ENCODE measurements around the gene FOXJ3. TPM values are rescaled to one million over a fixed set of nuclear protein-coding genes. Genes with fewer than 3 reads are reported as not detected.

FOXJ3 gene
- polyA plus RNA-seq, 1 donor, result 39.0 TPM

DNA sequence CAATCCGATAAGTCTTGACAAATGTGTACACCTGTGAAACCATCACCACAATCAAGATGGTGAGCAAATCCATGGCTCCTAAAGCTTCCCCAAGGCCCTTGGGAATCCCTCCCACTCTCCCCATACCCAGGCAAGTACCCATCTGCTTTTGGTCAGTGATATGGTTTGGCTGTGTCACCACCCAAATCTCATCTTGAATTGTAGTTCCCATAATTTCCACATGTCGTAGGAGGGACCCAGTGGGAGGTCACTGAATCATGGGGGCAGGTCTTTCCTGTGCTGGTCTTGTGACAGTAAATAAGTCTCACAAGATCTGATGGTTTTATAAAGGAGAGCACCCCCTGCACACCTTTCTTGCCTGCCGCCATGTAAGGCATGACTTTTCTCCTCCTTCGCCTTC, 196.4 kb downstream of the FOXJ3 start:
- Histone ChIP-seq H3K9me3 (ENCODE audit: control insufficient read depth, low read depth, low read length) (no peaks in the 10 kb centered on the region), H3K36me3 (ENCODE audit: control insufficient read depth, insufficient read depth, low read length) (no peaks in the 10 kb centered on the region), H3K27ac (ENCODE audit: low read length) (no peak overlapping the region), H3K4me1 (ENCODE audit: control insufficient read depth, insufficient read depth, low read length) (no peaks in the 10 kb centered on the region), H3K4me3 (ENCODE audit: low read length) (no peak overlapping the region), H3K27me3 (ENCODE audit: control insufficient read depth, insufficient read depth, low read length) (peaks cover 33% of the 10 kb centered on the region)
- no peak for DNase-seq
- WGBS (ENCODE audit: insufficient coverage, low lambda C conversion rate), result no CpG with 5 or more reads among the region's 4 CpGs

DNA sequence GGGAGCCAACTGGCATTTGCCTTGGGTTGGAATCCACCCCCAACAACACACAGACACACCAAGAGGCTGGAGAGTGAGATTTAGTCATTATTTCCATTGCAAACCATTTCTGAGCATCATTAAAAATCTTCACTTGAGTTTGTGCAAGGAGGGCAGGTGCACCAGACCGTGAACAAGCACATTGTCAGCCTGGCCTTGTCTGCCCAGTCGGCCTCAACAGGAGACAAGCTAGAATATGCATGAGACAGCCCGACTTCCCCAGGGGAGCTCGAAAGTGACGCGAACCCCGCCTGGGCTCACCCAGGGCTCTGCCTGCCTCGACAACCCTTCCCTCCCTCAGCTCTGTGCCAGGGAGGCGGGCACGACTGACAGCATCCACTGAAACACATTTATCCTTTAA, 197.3 kb downstream of the FOXJ3 start:
- no CpG with 5 or more reads among the region's 10 CpGs for WGBS (ENCODE audit: insufficient coverage, low lambda C conversion rate)
- DNase-seq, result no peak
- Histone ChIP-seq H3K27ac (ENCODE audit: low read length) (no peak overlapping the region), H3K27me3 (ENCODE audit: control insufficient read depth, insufficient read depth, low read length) (peaks cover 25% of the 10 kb centered on the region), H3K4me3 (ENCODE audit: low read length) (no peak overlapping the region), H3K36me3 (ENCODE audit: control insufficient read depth, insufficient read depth, low read length) (no peaks in the 10 kb centered on the region), H3K9me3 (ENCODE audit: control insufficient read depth, low read depth, low read length) (no peaks in the 10 kb centered on the region), H3K4me1 (ENCODE audit: control insufficient read depth, insufficient read depth, low read length) (no peaks in the 10 kb centered on the region)

DNA sequence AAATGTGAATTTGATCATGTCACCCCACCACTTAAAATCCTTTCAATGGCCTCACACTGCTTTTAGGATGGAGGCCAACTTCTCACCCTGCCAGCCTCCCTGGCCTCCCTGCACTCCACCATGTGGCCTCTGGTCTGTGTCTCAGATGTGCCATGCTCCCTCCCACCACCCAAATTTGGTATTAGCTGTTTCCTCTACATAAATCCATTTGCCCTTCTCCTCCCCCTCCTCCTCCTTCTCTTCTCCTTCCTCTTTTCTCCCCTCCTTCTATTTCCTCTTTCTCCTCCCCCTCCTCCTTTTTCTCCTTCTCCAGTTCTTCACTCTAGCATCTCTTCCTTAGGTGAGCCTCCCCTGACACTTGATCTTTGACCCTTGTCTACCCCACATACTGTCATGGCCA, 198.6 kb downstream of the FOXJ3 start:
- H3K36me3 ChIP-seq (ENCODE audit: control insufficient read depth, insufficient read depth, low read length), result no peaks in the 10 kb centered on the region
- no peak overlapping the region for H3K4me3 ChIP-seq (ENCODE audit: low read length)
- H3K27me3 ChIP-seq (ENCODE audit: control insufficient read depth, insufficient read depth, low read length), result peaks cover 16% of the 10 kb centered on the region
- DNase-seq, result no peak
- H3K27ac ChIP-seq (ENCODE audit: low read length), result no peak overlapping the region
- no peaks in the 10 kb centered on the region for H3K4me1 ChIP-seq (ENCODE audit: control insufficient read depth, insufficient read depth, low read length)
- no peaks in the 10 kb centered on the region for H3K9me3 ChIP-seq (ENCODE audit: control insufficient read depth, low read depth, low read length)

DNA sequence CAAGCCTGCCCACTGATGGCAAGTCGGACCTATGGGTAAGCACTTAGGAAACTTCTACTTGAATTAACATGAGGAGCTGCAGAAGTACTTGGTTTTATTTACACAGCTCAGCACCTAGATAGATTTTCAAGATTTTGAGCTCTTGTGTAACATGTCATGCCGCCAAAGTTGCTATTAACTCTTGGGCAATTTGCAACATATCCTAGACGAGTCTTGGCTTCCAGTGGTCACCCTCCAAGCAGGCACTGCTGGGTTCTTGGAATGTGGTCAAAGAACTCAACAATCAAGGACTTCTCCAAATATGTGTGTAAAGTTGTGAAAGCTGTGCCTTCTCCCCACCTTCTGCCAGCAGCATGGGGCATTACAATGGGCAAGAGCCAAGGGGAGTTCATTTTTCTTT, 199.6 kb downstream of the FOXJ3 start:
- no CpG with 5 or more reads among the region's 3 CpGs for WGBS (ENCODE audit: insufficient coverage, low lambda C conversion rate)
- H3K9me3 ChIP-seq (ENCODE audit: control insufficient read depth, low read depth, low read length), result no peaks in the 10 kb centered on the region
- H3K36me3 ChIP-seq (ENCODE audit: control insufficient read depth, insufficient read depth, low read length), result no peaks in the 10 kb centered on the region

DNA sequence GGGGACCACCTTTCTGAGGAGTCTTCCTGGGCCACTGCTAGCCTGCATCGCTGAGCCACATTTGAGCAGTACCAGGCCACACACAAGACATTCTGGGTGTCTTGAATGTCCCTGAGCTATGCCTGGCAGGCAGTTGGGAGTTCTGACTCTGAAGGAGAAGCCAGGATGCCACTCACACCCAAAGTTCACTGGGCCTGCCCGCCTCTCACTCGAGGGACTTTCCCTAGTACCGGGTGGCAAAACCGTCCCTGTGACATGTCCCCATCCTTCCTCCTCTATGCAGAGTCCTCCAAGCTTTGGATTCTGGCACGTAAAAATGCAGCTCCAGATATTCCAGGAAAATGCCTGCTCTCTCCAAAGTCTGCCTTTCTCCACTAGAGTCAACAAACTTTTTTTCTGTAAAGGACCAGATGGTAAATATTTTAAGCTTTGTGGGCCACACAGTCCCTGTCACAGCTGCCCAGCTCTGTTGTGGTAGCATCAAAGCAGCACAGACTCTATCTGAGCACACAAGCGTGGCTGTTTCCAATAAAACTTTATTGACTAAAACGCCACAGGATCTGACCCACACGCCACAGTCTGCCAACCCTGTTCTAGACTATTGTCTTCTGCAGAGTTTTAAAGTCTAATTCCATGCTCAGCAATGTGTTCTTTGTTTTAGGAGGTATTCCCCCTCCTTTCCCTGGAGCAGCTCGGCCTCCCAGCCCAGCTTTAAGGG, 201.1 kb downstream of the FOXJ3 start:
- Histone ChIP-seq H3K36me3 (ENCODE audit: control insufficient read depth, insufficient read depth, low read length) (no peaks in the 10 kb centered on the region), H3K4me1 (ENCODE audit: control insufficient read depth, insufficient read depth, low read length) (no peaks in the 10 kb centered on the region), H3K27me3 (ENCODE audit: control insufficient read depth, insufficient read depth, low read length) (peaks cover 16% of the 10 kb centered on the region), H3K4me3 (ENCODE audit: low read length) (no peak overlapping the region), H3K9me3 (ENCODE audit: control insufficient read depth, low read depth, low read length) (no peaks in the 10 kb centered on the region), H3K27ac (ENCODE audit: low read length) (no peak overlapping the region)
- no peak for DNase-seq
- no CpG with 5 or more reads among the region's 10 CpGs for WGBS (ENCODE audit: insufficient coverage, low lambda C conversion rate)

More for the DNA sequence above, 199.6 kb downstream of the FOXJ3 start:
- H3K4me1 ChIP-seq (ENCODE audit: control insufficient read depth, insufficient read depth, low read length), result no peaks in the 10 kb centered on the region
- H3K27me3 ChIP-seq (ENCODE audit: control insufficient read depth, insufficient read depth, low read length), result peaks cover 16% of the 10 kb centered on the region
- DNase-seq, result no peak
- H3K4me3 ChIP-seq (ENCODE audit: low read length), result no peak overlapping the region
- no peak overlapping the region for H3K27ac ChIP-seq (ENCODE audit: low read length)

DNA sequence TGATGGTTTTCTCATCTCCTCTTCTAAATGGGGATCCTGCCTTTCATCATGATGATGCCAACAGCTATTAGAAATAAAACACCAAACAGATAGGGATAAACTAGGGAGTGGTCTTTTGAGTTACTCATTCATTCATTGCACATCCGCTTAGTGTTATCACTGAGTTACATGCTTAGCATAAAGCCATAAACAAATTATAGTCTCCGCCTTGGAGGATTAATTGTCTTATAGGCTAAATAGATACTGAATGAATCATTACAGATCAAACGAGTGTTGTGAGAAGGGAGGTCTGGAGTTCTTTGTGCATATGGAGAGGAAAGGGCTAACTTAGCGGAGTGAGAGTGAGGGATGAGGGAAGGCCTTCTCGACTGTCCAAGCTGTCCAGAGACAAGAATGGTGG, 201.6 kb downstream of the FOXJ3 start:
- Histone ChIP-seq H3K27ac (ENCODE audit: low read length) (no peak overlapping the region), H3K27me3 (ENCODE audit: control insufficient read depth, insufficient read depth, low read length) (peaks cover 16% of the 10 kb centered on the region), H3K36me3 (ENCODE audit: control insufficient read depth, insufficient read depth, low read length) (no peaks in the 10 kb centered on the region), H3K9me3 (ENCODE audit: control insufficient read depth, low read depth, low read length) (no peaks in the 10 kb centered on the region), H3K4me1 (ENCODE audit: control insufficient read depth, insufficient read depth, low read length) (no peaks in the 10 kb centered on the region), H3K4me3 (ENCODE audit: low read length) (no peak overlapping the region)
- no peak for DNase-seq
- 60% methylated on average over 1 of the region's 5 CpGs for WGBS (ENCODE audit: insufficient coverage, low lambda C conversion rate)

DNA sequence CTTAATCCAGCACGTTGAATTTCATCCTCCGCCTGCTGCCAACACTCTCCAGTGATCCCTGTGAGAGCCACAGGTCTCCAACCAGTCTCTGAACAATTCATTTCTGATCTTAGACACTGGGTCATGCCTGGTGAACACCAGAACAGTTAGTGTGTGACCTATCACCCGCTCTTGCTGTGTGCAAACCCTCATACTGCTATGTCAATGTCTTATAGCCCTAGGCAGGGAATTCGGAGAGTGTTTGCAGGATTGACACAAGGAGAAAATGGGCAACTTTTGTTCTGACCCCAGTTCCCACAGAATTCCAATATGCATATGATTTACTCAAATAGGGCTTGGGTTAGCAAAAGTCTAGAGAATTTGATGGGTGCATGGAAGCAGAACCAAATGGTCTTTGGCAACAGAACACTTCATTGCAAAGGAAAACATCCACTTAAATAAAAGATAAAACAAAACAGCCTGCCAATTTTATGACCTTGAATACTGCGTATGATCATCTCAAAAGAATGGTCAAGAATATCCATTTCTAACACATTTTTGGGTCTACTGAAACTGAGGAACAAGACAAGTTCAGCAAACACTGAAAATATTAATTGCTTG, 204.9 kb downstream of the FOXJ3 start:
- Histone ChIP-seq H3K27me3 (ENCODE audit: control insufficient read depth, insufficient read depth, low read length) (no peaks in the 10 kb centered on the region), H3K9me3 (ENCODE audit: control insufficient read depth, low read depth, low read length) (no peaks in the 10 kb centered on the region), H3K36me3 (ENCODE audit: control insufficient read depth, insufficient read depth, low read length) (no peaks in the 10 kb centered on the region), H3K4me3 (ENCODE audit: low read length) (no peak overlapping the region), H3K4me1 (ENCODE audit: control insufficient read depth, insufficient read depth, low read length) (no peaks in the 10 kb centered on the region), H3K27ac (ENCODE audit: low read length) (no peak overlapping the region)
- no peak for DNase-seq
- WGBS (ENCODE audit: insufficient coverage, low lambda C conversion rate), result 100% methylated on average over 3 of the region's 5 CpGs

DNA sequence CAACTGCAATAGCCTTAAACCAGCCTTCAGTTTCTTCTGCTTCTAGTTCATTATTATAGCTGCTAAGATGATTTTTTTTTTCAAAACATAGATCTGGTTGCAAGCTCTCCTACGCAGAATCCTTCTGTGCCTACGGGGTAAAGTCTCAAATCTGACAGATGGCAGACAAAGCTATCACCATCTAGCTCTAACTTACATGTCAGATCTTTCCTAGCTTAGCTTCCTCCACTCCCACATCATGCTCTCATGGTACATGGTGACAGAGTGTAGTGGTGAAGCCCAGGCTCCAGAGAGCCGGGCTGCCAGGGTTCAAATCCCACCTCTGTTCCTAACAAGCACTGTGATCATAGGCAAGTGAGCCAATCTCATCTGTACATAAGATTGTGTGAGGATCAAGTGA, 206.1 kb downstream of the FOXJ3 start:
- no peaks in the 10 kb centered on the region for H3K27me3 ChIP-seq (ENCODE audit: control insufficient read depth, insufficient read depth, low read length)
- no peaks in the 10 kb centered on the region for H3K9me3 ChIP-seq (ENCODE audit: control insufficient read depth, low read depth, low read length)
- no peak for DNase-seq
- H3K27ac ChIP-seq (ENCODE audit: low read length), result no peak overlapping the region
- H3K4me1 ChIP-seq (ENCODE audit: control insufficient read depth, insufficient read depth, low read length), result no peaks in the 10 kb centered on the region
- H3K36me3 ChIP-seq (ENCODE audit: control insufficient read depth, insufficient read depth, low read length), result no peaks in the 10 kb centered on the region
- WGBS (ENCODE audit: insufficient coverage, low lambda C conversion rate), result no CpG with 5 or more reads among the region's 3 CpGs
- H3K4me3 ChIP-seq (ENCODE audit: low read length), result no peak overlapping the region

DNA sequence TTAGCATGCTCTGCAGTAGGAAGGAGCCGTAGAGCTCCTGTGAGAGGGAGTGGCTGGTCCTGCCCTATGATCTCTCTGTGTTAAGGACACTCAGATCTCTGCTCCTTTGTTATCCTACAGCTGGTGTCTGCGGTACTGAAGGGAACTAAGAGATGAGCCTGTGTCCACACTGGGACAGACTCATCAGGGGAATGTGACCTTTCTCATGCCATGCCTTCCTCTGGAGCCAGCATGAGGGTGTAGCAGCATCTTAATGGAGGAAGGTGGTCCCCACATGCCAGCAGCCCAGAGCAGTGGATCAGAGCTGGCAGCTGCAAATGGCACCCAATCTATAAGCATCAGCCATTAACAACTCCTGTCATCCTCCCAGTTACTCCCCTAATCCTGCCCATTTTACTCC, 206.5 kb downstream of the FOXJ3 start:
- H3K27ac ChIP-seq (ENCODE audit: low read length), result no peak overlapping the region
- no peaks in the 10 kb centered on the region for H3K4me1 ChIP-seq (ENCODE audit: control insufficient read depth, insufficient read depth, low read length)
- H3K9me3 ChIP-seq (ENCODE audit: control insufficient read depth, low read depth, low read length), result no peaks in the 10 kb centered on the region
- no peaks in the 10 kb centered on the region for H3K36me3 ChIP-seq (ENCODE audit: control insufficient read depth, insufficient read depth, low read length)
- no peak for DNase-seq
- WGBS (ENCODE audit: insufficient coverage, low lambda C conversion rate), result no CpG with 5 or more reads among the region's 2 CpGs
- H3K4me3 ChIP-seq (ENCODE audit: low read length), result no peak overlapping the region
- no peaks in the 10 kb centered on the region for H3K27me3 ChIP-seq (ENCODE audit: control insufficient read depth, insufficient read depth, low read length)

DNA sequence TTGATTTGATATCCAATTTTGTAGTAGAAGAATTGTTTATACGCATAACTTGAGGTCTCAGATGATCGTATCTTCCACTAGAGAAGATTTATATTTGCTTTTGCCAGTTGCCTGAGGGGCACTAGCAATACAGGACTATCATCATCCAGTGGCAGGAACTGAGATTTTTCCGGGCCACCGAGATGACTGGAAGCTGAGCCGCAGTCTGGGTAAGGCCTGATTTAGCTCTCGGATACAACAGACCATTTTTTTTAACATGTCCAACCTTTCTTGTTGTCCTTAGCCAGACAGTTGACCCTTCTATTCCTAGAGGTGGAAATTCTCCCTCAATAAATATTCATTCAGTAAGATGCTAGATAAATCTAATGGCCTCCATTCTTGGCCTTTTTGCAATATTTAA, 207.3 kb downstream of the FOXJ3 start:
- Histone ChIP-seq H3K4me3 (ENCODE audit: low read length) (no peak overlapping the region), H3K27me3 (ENCODE audit: control insufficient read depth, insufficient read depth, low read length) (no peaks in the 10 kb centered on the region), H3K4me1 (ENCODE audit: control insufficient read depth, insufficient read depth, low read length) (no peaks in the 10 kb centered on the region), H3K27ac (ENCODE audit: low read length) (no peak overlapping the region), H3K9me3 (ENCODE audit: control insufficient read depth, low read depth, low read length) (no peaks in the 10 kb centered on the region), H3K36me3 (ENCODE audit: control insufficient read depth, insufficient read depth, low read length) (no peaks in the 10 kb centered on the region)
- no CpG with 5 or more reads among the region's 6 CpGs for WGBS (ENCODE audit: insufficient coverage, low lambda C conversion rate)
- no peak for DNase-seq
